ENCODE measurements around the gene TAF10. TPM values are rescaled to one million over a fixed set of nuclear protein-coding genes. Genes with fewer than 3 reads are reported as not detected.

Gene TAF10
- total RNA-seq, 4 donors from 2014 or later, result 35.7 to 114 (median 53.8) TPM

- 71 to 91% methylated on average over 1 to 3 of the region's 3 CpGs for WGBS, 2 donors (ENCODE audit: low coverage in 1 of 2)
- intact Hi-C loops (cut with DNase I; ENCODE audit: low total_unique reads), result loop anchor here (5.0 kb wide), 1 partner anchor 69 kb away; the partner anchor contains the start of gene MRPL17
- peaks cover 0 to 22% (median 9%) of the 10 kb centered on the region in 4 donors for H3K36me3 ChIP-seq
- in situ Hi-C loops (cut with MboI; ENCODE audit: low pct_ligation_motif_present in 1 of 4, low pct_unique_long_range_greater_than_20kb in 1 of 4, low sequenced_read_pairs in 3 of 4), result no loop called here
- H3K9me3 ChIP-seq, result no peaks in the 10 kb centered on the region
- TF ChIP-seq EP300 (IDR thresholded peaks at IDR 0.05; ENCODE audit: low read depth), result no peak
- no peak for TF ChIP-seq POLR2AphosphoS5 (IDR thresholded peaks at IDR 0.05)
- TF ChIP-seq POLR2A (IDR thresholded peaks at IDR 0.05), result no peak
- TF ChIP-seq CTCF (IDR thresholded peaks at IDR 0.05), result no peak
- H3K4me3 ChIP-seq, result no peak overlapping the region
- no peak for DNase-seq
- H3K4me1 ChIP-seq, result peaks cover 16 to 58% (median 40%) of the 10 kb centered on the region in 4 donors
- peak overlapping the region; percentile 96 to 99 (median 97) for H3K27ac ChIP-seq
- H3K27me3 ChIP-seq, result no peaks in the 10 kb centered on the region
These were observed 1.5 kb upstream of the TAF10 start for GRCh38 chr11:6613496-6613895.

- Histone ChIP-seq H3K27me3 (no peaks in the 10 kb centered on the region), H3K36me3 (peaks cover 0 to 25% (median 9%) of the 10 kb centered on the region in 4 donors), H3K4me3 (peak overlapping the region; percentile 61 to 83 (median 76)), H3K27ac (peak overlapping the region; percentile 96 to 99 (median 97)), H3K4me1 (peaks cover 24 to 58% (median 40%) of the 10 kb centered on the region in 4 donors), H3K9me3 (no peaks in the 10 kb centered on the region)
- TF ChIP-seq POLR2A (IDR thresholded peaks at IDR 0.05), result no peak
- no peak for TF ChIP-seq CTCF (IDR thresholded peaks at IDR 0.05)
- TF ChIP-seq EP300 (IDR thresholded peaks at IDR 0.05; ENCODE audit: low read depth), result no peak
- no peak for TF ChIP-seq POLR2AphosphoS5 (IDR thresholded peaks at IDR 0.05)
- no peak for DNase-seq
- in situ Hi-C loops (cut with MboI; ENCODE audit: low pct_ligation_motif_present in 1 of 4, low pct_unique_long_range_greater_than_20kb in 1 of 4, low sequenced_read_pairs in 3 of 4) (no loop called here), intact Hi-C loops (cut with DNase I; ENCODE audit: low total_unique reads) (loop anchor here (5.0 kb wide), 1 partner anchor 70 kb away; the partner anchor contains the start of gene MRPL17)
- WGBS, 2 donors (ENCODE audit: low coverage in 1 of 2), result 0% methylated on average over 10 of the region's 36 CpGs; no CpG with 5 or more reads in 1 of the 2 donors
These were observed 128 bp downstream of the TAF10 start for GRCh38 chr11:6611963-6612212.

DNA sequence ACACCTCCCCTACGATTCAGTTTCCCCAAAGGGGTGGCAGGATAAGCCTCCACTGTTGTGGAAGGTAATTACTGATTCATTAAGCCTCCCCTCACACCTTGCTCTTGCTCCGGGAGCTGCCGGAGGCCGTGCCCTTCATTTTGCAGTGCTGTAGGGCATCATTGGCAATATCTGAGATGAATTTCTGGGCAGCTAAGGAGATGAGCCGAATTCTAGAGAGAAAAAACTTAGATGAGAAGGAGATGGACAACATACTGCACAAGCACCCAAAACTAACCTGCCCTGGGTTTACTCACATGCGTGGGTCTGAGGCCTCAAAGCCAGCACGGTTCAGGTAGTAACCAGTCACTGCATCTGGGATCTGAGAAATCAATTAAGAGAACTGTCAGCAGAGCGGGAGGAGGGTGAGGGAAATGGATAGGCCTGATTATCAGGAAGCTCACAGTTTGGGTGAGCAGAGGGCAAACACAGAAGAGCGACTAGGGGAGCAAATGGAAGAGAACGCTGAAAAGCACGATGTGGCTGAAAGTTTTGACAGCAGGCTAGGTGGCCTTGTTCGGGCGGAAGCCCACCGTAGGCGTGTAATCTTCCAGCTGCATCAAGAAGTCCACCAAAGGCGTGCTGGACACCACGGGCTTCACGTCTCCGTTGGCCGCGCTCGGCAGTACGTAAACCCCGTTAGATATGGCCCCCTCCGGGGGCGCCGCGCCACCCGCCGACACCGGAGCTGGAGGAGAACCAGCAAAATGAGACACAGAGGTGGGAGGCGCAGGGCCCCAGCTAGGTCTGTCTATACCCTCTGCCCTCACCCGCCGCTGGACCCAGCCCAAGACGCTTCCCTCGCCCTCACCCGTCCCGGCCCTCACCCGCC is 689 bp downstream of the TAF10 start:
- WGBS, 2 donors (ENCODE audit: low coverage in 1 of 2), result 3 to 17% methylated on average over 5 to 30 of the region's 39 CpGs
- TF ChIP-seq CTCF (IDR thresholded peaks at IDR 0.05) (no peak), POLR2AphosphoS5 (IDR thresholded peaks at IDR 0.05) (peak in 2 of 3 donors; percentile 6 to 54), EP300 (IDR thresholded peaks at IDR 0.05; ENCODE audit: low read depth) (no peak)
- DNase-seq, result peak; percentile 35
- Histone ChIP-seq H3K27ac (peak overlapping the region; percentile 96 to 99 (median 97)), H3K9me3 (no peaks in the 10 kb centered on the region), H3K36me3 (peaks cover 0 to 25% (median 9%) of the 10 kb centered on the region in 4 donors), H3K27me3 (no peaks in the 10 kb centered on the region), H3K4me3 (peak overlapping the region; percentile 61 to 83 (median 76)), H3K4me1 (peaks cover 30 to 64% (median 45%) of the 10 kb centered on the region in 4 donors)
- intact Hi-C loops (cut with DNase I; ENCODE audit: low total_unique reads), result loop anchor here (5.0 kb wide), 1 partner anchor 71 kb away; the partner anchor contains the start of gene MRPL17
- in situ Hi-C loops (cut with MboI; ENCODE audit: low pct_ligation_motif_present in 1 of 4, low pct_unique_long_range_greater_than_20kb in 1 of 4, low sequenced_read_pairs in 3 of 4), result no loop called here

DNA sequence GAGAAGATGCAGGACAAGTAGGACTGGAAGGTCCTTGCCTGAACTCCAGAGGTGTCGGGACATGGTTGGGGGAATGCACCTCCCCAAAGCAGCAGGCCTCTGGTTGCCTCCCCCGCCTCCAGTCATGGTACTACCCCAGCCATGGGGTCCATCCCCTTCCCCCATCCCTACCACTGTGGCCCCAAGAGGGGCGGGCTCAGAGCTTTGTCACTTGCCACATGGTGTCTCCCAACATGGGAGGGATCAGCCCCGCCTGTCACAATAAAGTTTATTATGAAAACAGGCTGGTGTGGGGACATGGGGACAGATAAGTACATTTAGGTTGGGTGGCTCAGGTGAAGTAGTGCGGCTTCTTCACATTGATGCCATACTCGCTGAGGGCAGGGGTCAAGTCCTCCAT is 1.4 kb downstream of the TAF10 start:
- Histone ChIP-seq H3K4me1 (peaks cover 31 to 71% (median 51%) of the 10 kb centered on the region in 4 donors), H3K9me3 (no peaks in the 10 kb centered on the region)
- no peak for TF ChIP-seq CTCF (IDR thresholded peaks at IDR 0.05)
- TF ChIP-seq EP300 (IDR thresholded peaks at IDR 0.05; ENCODE audit: low read depth), result no peak
- TF ChIP-seq POLR2A (IDR thresholded peaks at IDR 0.05), result no peak
- TF ChIP-seq POLR2AphosphoS5 (IDR thresholded peaks at IDR 0.05), result no peak

More for the DNA sequence above, 1.4 kb downstream of the TAF10 start:
- Histone ChIP-seq H3K4me3 (peak overlapping the region in 1 of 4 donors; percentile 75), H3K27me3 (no peaks in the 10 kb centered on the region), H3K27ac (peak overlapping the region; percentile 96 to 99 (median 97)), H3K36me3 (peaks cover 0 to 25% (median 9%) of the 10 kb centered on the region in 4 donors)
- 77% methylated on average over 6 of the region's 6 CpGs; no CpG with 5 or more reads in 1 of the 2 donors for WGBS, 2 donors (ENCODE audit: low coverage in 1 of 2)
- intact Hi-C loops (cut with DNase I; ENCODE audit: low total_unique reads) (loop anchor here (5.0 kb wide), 1 partner anchor 72 kb away; the partner anchor contains the start of gene MRPL17), in situ Hi-C loops (cut with MboI; ENCODE audit: low pct_ligation_motif_present in 1 of 4, low pct_unique_long_range_greater_than_20kb in 1 of 4, low sequenced_read_pairs in 3 of 4) (no loop called here)
- no peak for DNase-seq

Data from transverse colon (tissue), 4 donors.